Epithelial cell of proximal tubule (primary cell): ENCODE measurements around the gene EFCAB6. TPM values are rescaled to one million over a fixed set of nuclear protein-coding genes. Genes with fewer than 3 reads are reported as not detected.

Experiments used
- DNase-seq: peaks from one replicate; pipeline ENCODE4 v3.0.0-alpha.2; 2011; ENCODE audit warnings: low read depth
- H3K4me3 ChIP-seq: 2 replicates; pipeline ENCODE4 v1.5.1; 2011; ENCODE audit warnings: low read depth, mild to moderate bottlenecking, low read length
- total RNA-seq: library from RNA; depleted of rRNA; stranded (reverse); fragments of >200 nt; gene quantifications from 2 replicates; pipeline ENCODE4 v1.2.3, GENCODE V29; 2015
- TF ChIP-seq, protein P1 (sequence below): conservative IDR thresholded peaks from 2 replicates; pipeline ENCODE4 v1.5.1; 2012; ENCODE audit warnings: low read depth, mild to moderate bottlenecking, low read length

The EFCAB6 gene
- total RNA-seq, 1 donor from 2014 or later, result 0.23 TPM

DNA sequence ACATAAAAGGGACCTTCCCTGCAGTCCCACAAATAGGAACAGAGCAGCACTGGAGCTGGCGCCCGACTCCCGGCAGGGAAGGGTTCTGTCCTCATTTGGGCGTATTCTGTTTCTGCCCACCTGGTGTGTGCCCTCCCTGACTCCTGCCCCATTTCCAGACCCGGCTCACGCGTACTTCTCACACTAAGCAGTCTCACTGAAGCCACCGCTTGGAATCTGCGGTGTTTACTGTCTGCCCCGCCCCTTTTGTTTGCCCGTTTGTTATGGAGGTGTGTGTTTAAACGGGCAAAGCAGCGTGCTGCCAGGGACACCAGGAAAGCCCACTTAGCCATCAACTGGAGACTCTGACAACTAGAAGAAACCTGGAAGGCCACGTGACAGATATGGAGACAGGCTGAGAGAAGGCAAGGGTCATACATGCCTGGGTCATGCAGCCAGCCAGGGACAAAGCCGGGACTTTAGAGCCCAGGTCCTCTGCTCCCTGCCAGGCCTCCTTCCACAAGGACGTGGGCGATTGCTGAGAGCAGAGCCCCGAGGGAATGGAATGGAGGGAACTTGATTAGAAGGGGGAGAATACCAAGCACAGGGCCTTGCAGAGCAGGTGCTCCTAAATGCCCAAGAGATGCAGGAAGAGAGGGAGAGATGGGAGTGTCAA lies 8.7 kb upstream of the EFCAB6 start:
- H3K4me3 ChIP-seq, result no peak overlapping the region
- TF ChIP-seq, protein P1, sequence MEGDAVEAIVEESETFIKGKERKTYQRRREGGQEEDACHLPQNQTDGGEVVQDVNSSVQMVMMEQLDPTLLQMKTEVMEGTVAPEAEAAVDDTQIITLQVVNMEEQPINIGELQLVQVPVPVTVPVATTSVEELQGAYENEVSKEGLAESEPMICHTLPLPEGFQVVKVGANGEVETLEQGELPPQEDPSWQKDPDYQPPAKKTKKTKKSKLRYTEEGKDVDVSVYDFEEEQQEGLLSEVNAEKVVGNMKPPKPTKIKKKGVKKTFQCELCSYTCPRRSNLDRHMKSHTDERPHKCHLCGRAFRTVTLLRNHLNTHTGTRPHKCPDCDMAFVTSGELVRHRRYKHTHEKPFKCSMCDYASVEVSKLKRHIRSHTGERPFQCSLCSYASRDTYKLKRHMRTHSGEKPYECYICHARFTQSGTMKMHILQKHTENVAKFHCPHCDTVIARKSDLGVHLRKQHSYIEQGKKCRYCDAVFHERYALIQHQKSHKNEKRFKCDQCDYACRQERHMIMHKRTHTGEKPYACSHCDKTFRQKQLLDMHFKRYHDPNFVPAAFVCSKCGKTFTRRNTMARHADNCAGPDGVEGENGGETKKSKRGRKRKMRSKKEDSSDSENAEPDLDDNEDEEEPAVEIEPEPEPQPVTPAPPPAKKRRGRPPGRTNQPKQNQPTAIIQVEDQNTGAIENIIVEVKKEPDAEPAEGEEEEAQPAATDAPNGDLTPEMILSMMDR, result no peak
- no peak for DNase-seq

DNA sequence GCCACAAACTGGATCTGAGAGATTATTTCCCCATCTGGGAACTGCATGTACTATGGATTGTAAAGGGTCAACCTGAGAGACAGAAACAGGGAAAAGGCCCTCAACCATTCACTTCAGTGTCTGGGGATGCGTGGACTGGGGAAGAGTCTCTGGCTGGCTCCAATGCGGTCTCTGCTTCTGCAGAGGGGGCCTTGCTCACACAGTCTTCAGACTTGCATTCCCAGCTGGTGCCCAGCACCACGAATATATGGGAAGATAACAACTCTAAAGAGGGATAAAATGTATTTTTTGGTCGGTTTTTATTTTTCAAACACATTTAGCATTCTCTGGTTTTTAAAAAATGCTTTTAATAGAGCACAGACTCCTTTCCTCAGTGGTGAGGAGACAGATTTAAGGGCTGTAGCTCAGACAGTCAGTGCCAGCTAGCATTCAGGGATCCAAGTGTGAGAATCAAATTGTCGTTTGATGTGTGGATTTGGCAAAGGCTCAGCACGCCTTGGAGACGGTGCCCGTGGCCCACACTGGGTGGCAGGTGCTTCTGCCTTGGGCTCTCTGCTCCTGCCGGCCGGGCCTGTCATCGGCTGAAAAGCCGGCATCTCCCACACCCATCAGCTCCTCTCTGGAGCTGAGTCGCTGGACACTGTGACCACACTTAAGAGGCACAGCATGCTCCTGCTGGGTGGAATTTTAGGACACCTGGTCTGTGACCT lies 8.0 kb upstream of the EFCAB6 start:
- DNase-seq, result no peak
- TF ChIP-seq, protein P1, result no peak
- H3K4me3 ChIP-seq, result no peak overlapping the region

DNA sequence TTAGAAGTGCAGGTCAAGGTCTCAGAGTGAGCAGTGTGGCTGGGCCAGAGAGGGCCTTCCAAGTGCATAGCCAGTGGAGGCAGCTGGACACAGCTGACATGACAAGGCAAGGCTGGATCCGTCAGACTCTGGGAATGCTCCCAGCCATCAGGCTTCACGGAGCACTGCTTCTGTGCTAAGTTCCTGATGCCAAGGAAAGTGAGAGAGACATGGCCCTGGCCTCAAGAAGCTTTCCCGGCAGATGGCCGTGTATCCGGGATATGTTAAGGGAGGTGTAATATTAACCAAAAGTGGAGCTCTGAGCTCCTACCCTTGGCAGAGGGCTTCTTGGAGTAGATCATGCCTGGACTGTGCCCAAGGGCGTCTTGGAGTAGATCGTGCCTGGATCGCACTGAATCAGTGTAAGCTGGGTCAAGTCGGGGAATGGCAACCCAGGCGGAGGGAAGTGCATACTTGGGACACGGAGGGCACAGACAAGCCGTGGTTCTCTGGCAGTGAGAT lies 7.4 kb upstream of the EFCAB6 start:
- TF ChIP-seq, protein P1, result no peak

DNA sequence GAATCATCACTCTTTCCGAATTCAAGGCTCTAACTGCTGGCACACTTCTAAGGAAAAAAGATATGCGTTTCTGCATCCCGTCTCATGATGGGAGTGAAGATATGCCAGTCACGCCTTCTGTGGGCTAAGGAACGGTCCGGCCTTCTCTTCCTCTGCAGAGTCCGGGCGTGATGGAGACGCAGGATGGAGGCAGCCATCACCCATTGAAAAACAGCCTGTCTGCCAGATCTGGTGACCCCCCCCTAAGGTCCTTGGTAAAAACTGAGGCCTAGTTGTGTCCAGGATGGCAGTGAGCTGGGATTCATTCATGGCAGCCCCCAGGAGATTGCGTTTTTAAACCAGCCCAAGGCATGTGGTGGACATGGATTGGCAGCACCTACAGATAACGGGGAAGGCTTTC lies 6.9 kb upstream of the EFCAB6 start:
- no peak for DNase-seq
- TF ChIP-seq, protein P1, result no peak
- no peak overlapping the region for H3K4me3 ChIP-seq

More for the DNA sequence above, 7.4 kb upstream of the EFCAB6 start:
- DNase-seq, result no peak
- H3K4me3 ChIP-seq, result no peak overlapping the region

DNA sequence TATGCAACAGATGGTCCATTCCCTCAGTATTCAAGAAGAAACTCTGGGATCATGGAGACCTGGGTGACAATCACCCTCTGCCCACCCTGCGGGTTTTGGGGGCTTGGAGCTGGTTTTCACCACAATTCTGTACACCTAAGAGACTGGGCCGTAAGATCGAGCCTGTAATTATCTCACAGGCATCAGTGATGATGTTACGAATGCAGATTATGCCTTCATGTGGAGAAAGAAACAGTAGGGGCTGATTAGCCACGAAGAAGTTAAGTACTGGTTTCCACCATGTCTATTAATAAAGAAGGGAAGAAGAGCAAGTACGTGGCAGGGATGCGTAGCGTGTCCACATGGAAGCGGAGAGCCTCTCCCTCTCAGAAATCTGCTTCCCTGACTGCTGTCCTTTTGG lies 5.3 kb upstream of the EFCAB6 start:
- H3K4me3 ChIP-seq, result no peak overlapping the region
- no peak for DNase-seq
- TF ChIP-seq, protein P1, result no peak

DNA sequence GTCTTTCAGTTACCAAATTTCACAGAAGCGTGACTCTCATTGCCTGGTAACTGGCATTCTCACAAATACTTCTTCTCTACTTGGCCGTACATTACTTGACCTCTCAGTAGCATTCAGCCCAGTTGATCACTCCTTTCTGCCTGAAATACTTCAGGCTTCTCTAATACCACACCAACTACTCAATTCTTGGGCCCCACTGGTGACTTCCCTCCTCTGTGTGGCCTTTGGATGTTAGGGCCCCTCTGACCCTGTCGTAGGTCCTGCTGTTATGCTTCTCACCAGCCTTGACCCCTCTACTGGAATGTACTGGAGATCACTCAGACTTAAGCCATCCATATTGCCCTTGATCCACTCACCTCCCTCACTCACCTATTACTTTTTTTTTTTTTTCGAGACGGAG lies 2.2 kb upstream of the EFCAB6 start:
- TF ChIP-seq, protein P1, result no peak
- no peak for DNase-seq

More for the DNA sequence above, 2.2 kb upstream of the EFCAB6 start:
- no peak overlapping the region for H3K4me3 ChIP-seq
